Panc1 (cell line): ENCODE results near the gene RPL5. TPM values are rescaled to one million over a fixed set of nuclear protein-coding genes. Genes with fewer than 3 reads are reported as not detected.

ENCODE experiments used
- ATAC-seq: fragments of 200-7000 bp; cut with Tn5 transposase; 2 replicates; pipeline ENCODE4 v1.9.1; 2020; ENCODE audit warnings: mild to moderate bottlenecking, moderate library complexity
- BruUV-seq: library from RNA; stranded (reverse); fragments of 400-500 nt; replicated peaks from 2 replicates; lab custom pipeline; 2021; lab: Mats Ljungman, UMichigan
- CTCF ChIA-PET: fragments of 300-600 bp; sonication (Branson Sonifier 250); formaldehyde crosslinking; loops from one replicate; lab custom pipeline; 2022; ENCODE audit warnings: antibody characterized with exemption; lab: Charles Lee
- POLR2A ChIA-PET: fragments of 300-600 bp; sonication (Branson Sonifier 250); formaldehyde crosslinking; loops from one replicate; lab custom pipeline; 2022; ENCODE audit warnings: antibody characterized with exemption; lab: Charles Lee
- DNase-seq: peaks from one replicate; pipeline ENCODE4 v3.0.0-alpha.2; 2010; ENCODE audit warnings: low read depth, low spot score
- H3K27ac ChIP-seq: 2 replicates; pipeline ENCODE4 v1.5.1; 2011; ENCODE audit warnings: mild to moderate bottlenecking, low read length, inconsistent platforms
- H3K27me3 ChIP-seq: fragments of 200-500 bp; sonication (Bioruptor generic); 2 replicates; pipeline ENCODE4 v1.6.0; 2014; ENCODE audit warnings: low read length, inconsistent platforms; ENCODE audit not compliant: control insufficient read depth, insufficient read depth
- H3K36me3 ChIP-seq: fragments of 200-500 bp; sonication (Bioruptor generic); 2 replicates; pipeline ENCODE4 v1.5.1; 2014; ENCODE audit warnings: inconsistent platforms, mild to moderate bottlenecking, low read length, moderate library complexity; ENCODE audit not compliant: control insufficient read depth, insufficient read depth
- H3K4me1 ChIP-seq: 2 replicates; pipeline ENCODE4 v1.5.1; 2011; ENCODE audit warnings: inconsistent platforms, mild to moderate bottlenecking, low read length, moderate library complexity; ENCODE audit not compliant: control insufficient read depth, insufficient read depth
- H3K4me3 ChIP-seq, 2 experiments: 2 replicates each; pipeline ENCODE4 v1.5.1; 2011 to 2012; ENCODE audit warnings: low read depth in 2 of 2, low read length in 2 of 2, mild to moderate bottlenecking in 2 of 2, inconsistent platforms in 1 of 2, moderate library complexity in 1 of 2
- H3K9me3 ChIP-seq: fragments of 200-500 bp; sonication (Bioruptor generic); 2 replicates; pipeline ENCODE4 v1.5.1; 2014; ENCODE audit warnings: low read depth, mild to moderate bottlenecking, inconsistent platforms, low read length, moderate library complexity; ENCODE audit not compliant: control insufficient read depth, insufficient read depth
- POLR2AphosphoS5 ChIP-seq: IDR thresholded peaks from 2 replicates; pipeline ENCODE4 v1.6.1; 2012; ENCODE audit warnings: mild to moderate bottlenecking, low read depth, low read length, moderate library complexity
- SIN3A ChIP-seq: IDR thresholded peaks from 2 replicates; pipeline ENCODE4 v1.6.1; 2012; ENCODE audit warnings: low read depth, mild to moderate bottlenecking, low read length, moderate library complexity, borderline replicate concordance; ENCODE audit not compliant: insufficient read depth
- TCF7L2 ChIP-seq: IDR thresholded peaks from 2 replicates; pipeline ENCODE4 v1.6.1; 2011; ENCODE audit warnings: mild to moderate bottlenecking, low read depth, low read length, inconsistent platforms
- in situ Hi-C: cut with HindIII; loops from 2 replicates; pipeline ENCODE4 v1.10.0; 2016; ENCODE audit warnings: low sequenced_read_pairs, low pct_unique_long_range_greater_than_20kb
- intact Hi-C: fragments of 100-400 bp; cut with micrococcal nuclease; formaldehyde crosslinking; loops from one replicate; pipeline ENCODE4 v1.10.0; 2022; ENCODE audit not compliant: unreplicated experiment
- total RNA-seq: library from RNA; stranded (reverse); gene quantifications from one replicate; pipeline ENCODE4 v1.2.1, GENCODE V29; 2021; ENCODE audit not compliant: unreplicated experiment
- TF ChIP-seq, protein P1 (sequence below): fragments of 450-650 bp; IDR thresholded peaks from 2 replicates; pipeline ENCODE4 v1.5.1; 2017; ENCODE audit warnings: mild to moderate bottlenecking
- TF ChIP-seq, protein P2 (sequence below), 2 experiments: IDR thresholded peaks; 2 replicates each; pipeline ENCODE4 v1.6.1; 2011 to 2012; ENCODE audit warnings: low read depth in 2 of 2, control low read depth in 1 of 2, low read length in 1 of 2, mild to moderate bottlenecking in 1 of 2, moderate library complexity in 1 of 2; ENCODE audit not compliant: insufficient read depth in 1 of 2

Gene RPL5
- total RNA-seq, 1 experiment from 2014 or later, result 446 TPM

DNA sequence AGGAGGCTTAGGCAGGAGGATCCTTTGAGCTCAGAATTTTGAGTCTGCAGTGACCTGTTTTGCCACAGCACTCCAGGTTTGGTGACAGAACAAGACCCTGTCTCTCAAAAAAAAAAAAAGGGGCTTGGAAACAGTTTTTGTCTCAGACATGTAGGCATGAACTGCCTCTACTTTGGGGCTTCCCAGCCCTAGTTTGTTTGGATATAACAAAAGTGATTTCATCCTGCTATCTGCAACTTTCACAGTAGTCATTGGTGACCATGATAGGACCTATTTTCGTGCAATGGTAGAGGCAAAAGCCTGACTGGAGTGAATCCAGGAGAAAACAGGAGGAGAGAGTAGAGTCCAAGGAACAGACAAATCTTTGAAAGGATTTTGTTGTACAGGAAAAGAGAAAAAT lies 26.6 kb upstream of the RPL5 start:
- intact Hi-C loops, result no loop called here
- ATAC-seq (no peak), DNase-seq (no peak)
- ChIA-PET CTCF (no interaction called here), POLR2A (no interaction called here)
- in situ Hi-C loops, result no loop called here
- Histone ChIP-seq H3K27me3 (no peaks in the 10 kb centered on the region), H3K27ac (no peak overlapping the region), H3K9me3 (no peaks in the 10 kb centered on the region), H3K4me3 (no peak overlapping the region), H3K4me1 (no peaks in the 10 kb centered on the region), H3K36me3 (no peaks in the 10 kb centered on the region)
- BruUV-seq, result no TSS peak
- TF ChIP-seq TCF7L2 (no peak), SIN3A (no peak), POLR2AphosphoS5 (no peak)
- TF ChIP-seq, protein P1, sequence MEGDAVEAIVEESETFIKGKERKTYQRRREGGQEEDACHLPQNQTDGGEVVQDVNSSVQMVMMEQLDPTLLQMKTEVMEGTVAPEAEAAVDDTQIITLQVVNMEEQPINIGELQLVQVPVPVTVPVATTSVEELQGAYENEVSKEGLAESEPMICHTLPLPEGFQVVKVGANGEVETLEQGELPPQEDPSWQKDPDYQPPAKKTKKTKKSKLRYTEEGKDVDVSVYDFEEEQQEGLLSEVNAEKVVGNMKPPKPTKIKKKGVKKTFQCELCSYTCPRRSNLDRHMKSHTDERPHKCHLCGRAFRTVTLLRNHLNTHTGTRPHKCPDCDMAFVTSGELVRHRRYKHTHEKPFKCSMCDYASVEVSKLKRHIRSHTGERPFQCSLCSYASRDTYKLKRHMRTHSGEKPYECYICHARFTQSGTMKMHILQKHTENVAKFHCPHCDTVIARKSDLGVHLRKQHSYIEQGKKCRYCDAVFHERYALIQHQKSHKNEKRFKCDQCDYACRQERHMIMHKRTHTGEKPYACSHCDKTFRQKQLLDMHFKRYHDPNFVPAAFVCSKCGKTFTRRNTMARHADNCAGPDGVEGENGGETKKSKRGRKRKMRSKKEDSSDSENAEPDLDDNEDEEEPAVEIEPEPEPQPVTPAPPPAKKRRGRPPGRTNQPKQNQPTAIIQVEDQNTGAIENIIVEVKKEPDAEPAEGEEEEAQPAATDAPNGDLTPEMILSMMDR, result no peak
- TF ChIP-seq, protein P2, sequence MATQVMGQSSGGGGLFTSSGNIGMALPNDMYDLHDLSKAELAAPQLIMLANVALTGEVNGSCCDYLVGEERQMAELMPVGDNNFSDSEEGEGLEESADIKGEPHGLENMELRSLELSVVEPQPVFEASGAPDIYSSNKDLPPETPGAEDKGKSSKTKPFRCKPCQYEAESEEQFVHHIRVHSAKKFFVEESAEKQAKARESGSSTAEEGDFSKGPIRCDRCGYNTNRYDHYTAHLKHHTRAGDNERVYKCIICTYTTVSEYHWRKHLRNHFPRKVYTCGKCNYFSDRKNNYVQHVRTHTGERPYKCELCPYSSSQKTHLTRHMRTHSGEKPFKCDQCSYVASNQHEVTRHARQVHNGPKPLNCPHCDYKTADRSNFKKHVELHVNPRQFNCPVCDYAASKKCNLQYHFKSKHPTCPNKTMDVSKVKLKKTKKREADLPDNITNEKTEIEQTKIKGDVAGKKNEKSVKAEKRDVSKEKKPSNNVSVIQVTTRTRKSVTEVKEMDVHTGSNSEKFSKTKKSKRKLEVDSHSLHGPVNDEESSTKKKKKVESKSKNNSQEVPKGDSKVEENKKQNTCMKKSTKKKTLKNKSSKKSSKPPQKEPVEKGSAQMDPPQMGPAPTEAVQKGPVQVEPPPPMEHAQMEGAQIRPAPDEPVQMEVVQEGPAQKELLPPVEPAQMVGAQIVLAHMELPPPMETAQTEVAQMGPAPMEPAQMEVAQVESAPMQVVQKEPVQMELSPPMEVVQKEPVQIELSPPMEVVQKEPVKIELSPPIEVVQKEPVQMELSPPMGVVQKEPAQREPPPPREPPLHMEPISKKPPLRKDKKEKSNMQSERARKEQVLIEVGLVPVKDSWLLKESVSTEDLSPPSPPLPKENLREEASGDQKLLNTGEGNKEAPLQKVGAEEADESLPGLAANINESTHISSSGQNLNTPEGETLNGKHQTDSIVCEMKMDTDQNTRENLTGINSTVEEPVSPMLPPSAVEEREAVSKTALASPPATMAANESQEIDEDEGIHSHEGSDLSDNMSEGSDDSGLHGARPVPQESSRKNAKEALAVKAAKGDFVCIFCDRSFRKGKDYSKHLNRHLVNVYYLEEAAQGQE (IDR thresholded peaks at IDR 0.05; ENCODE audit: insufficient read depth in 1 of 2, low read depth in 2 of 2, low read length in 1 of 2), result no peak

DNA sequence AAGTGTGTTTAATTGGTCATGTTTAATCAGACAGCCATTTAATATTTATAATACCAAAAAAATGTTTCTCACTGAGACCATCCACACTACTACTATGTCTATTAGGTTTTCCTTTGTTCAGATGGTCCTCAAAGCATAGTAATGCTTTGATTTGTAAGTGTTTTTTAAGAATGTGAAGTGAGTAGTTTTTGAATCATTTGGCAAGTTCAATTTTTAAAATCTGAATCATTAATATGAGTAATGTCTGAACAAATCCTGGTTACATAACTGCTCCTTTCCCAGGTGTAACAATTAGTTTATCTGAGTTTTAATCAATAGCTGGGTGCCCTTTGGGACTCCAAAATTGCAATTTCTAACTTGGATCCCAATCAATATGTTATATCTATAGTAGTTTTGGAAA lies 23.5 kb upstream of the RPL5 start:
- Histone ChIP-seq H3K27ac (no peak overlapping the region), H3K36me3 (no peaks in the 10 kb centered on the region), H3K4me3 (no peak overlapping the region), H3K4me1 (no peaks in the 10 kb centered on the region), H3K9me3 (no peaks in the 10 kb centered on the region), H3K27me3 (no peaks in the 10 kb centered on the region)
- ChIA-PET POLR2A (no interaction called here), CTCF (no interaction called here)
- BruUV-seq, result no TSS peak
- intact Hi-C loops, result no loop called here
- no peak for ATAC-seq
- in situ Hi-C loops, result no loop called here
- no peak for TF ChIP-seq TCF7L2
- no peak for TF ChIP-seq SIN3A
- no peak for TF ChIP-seq POLR2AphosphoS5
- TF ChIP-seq, protein P1, result no peak
- TF ChIP-seq, protein P2 (IDR thresholded peaks at IDR 0.05; ENCODE audit: insufficient read depth in 1 of 2, low read depth in 2 of 2, low read length in 1 of 2), result no peak
- no peak for DNase-seq
